Sigmoid colon (tissue), 7 donors: Measurements from ENCODE around the gene CACNA1D. TPM values are rescaled to one million over a fixed set of nuclear protein-coding genes. Genes with fewer than 3 reads are reported as not detected.
"Not testable (repeated sequence)": the region's sequence is repeated elsewhere in the genome, so short reads cannot be mapped to it uniquely, and the experiment has no call there.

ENCODE experiments used
- DNase-seq: peaks from one replicate; pipeline ENCODE4 v3.0.0-alpha.2; 2019
- H3K27ac ChIP-seq, 4 donors: fragments of 200-600 bp; sonication (generic); one replicate each; pipeline ENCODE4 v1.5.1; 2016 to 2019; ENCODE audit warnings: mild to moderate bottlenecking in 1 of 4
- H3K27me3 ChIP-seq, 3 donors: fragments of 200-600 bp; sonication (generic); one replicate each; pipeline ENCODE4 v1.5.1; 2019; ENCODE audit warnings: mild to moderate bottlenecking in 1 of 3
- H3K36me3 ChIP-seq, 4 donors: fragments of 200-600 bp; sonication (generic); one replicate each; pipeline ENCODE4 v1.5.1; 2016 to 2019
- H3K4me1 ChIP-seq, 4 donors: fragments of 200-600 bp; sonication (generic); one replicate each; pipeline ENCODE4 v1.5.1; 2017 to 2019
- H3K4me3 ChIP-seq, 4 donors: fragments of 200-600 bp; sonication (generic); one replicate each; pipeline ENCODE4 v1.5.1; 2017 to 2019; ENCODE audit warnings: mild to moderate bottlenecking in 2 of 4, moderate library complexity in 1 of 4
- H3K9me3 ChIP-seq, 4 donors: fragments of 200-600 bp in 3 of 4; sonication (generic) in 3 of 4; one replicate each; pipeline versions ENCODE4 v1.5.1 to v1.6.1; 2013 to 2019
- CTCF ChIP-seq, 4 experiments: fragments of 450-650 bp in 3 of 4; fragments of 200-600 bp in 1 of 4; IDR thresholded peaks; one replicate each; pipeline ENCODE4 v1.5.1; 2016 to 2019; ENCODE audit warnings: antibody characterized with exemption in 4 of 4, mild to moderate bottlenecking in 3 of 4, moderate library complexity in 2 of 4
- EP300 ChIP-seq, 4 donors: sonication (generic); formaldehyde crosslinking; IDR thresholded peaks; one replicate each; pipeline ENCODE4 v1.6.1; 2017; ENCODE audit warnings: antibody characterized with exemption in 4 of 4
- POLR2A ChIP-seq, 2 donors: fragments of 450-650 bp; IDR thresholded peaks; one replicate each; pipeline ENCODE4 v1.6.1; 2016; ENCODE audit warnings: antibody characterized with exemption in 2 of 2, mild to moderate bottlenecking in 2 of 2, moderate library complexity in 2 of 2
- POLR2AphosphoS5 ChIP-seq, 4 donors: sonication (generic); formaldehyde crosslinking; IDR thresholded peaks; one replicate each; pipeline ENCODE4 v1.6.1; 2017; ENCODE audit warnings: antibody characterized with exemption in 4 of 4
- WGBS, 2 donors: extraction: QIAGEN DNeasy Blood & Tissue Kit; methylation state at CpG; one replicate each; pipeline ENCODE4 v1.1.7; 2013; 5-methylcytosine and 5-hydroxymethylcytosine counted together
- intact Hi-C: fragments of 100-400 bp; cut with DNase I; formaldehyde crosslinking; loops from one replicate; pipeline ENCODE4 v1.15.1; 2023
- polyA plus RNA-seq, 3 donors: library from polyadenylated mRNA; stranded (reverse); fragments of 200-250 nt; gene quantifications; one replicate each; pipeline ENCODE4 v1.2.3, GENCODE V29; 2013
- total RNA-seq, 4 donors: library from RNA; depleted of rRNA; stranded (reverse); fragments of >200 nt; gene quantifications; one replicate each; pipeline ENCODE4 v1.1.0, GENCODE V29; 2016
- donor health status: healthy with polysubstance abuse.
- donor health status: Bipolar disorder and iron deficiency.
- donor health status: healthy.

CACNA1D gene
- total and polyA plus RNA-seq, 7 donors = 1.2 to 9.7 (median 4.8) TPM

GRCh38 chr3:53473422-53473821 lies 21.0 kb upstream of the CACNA1D start:
- DNase-seq = no peak
- H3K27ac ChIP-seq = no peak overlapping the region
- 83 to 89% methylated on average over 2 of the region's 2 CpGs for WGBS, 2 donors
- TF ChIP-seq POLR2AphosphoS5 (IDR thresholded peaks at IDR 0.05) (no peak), EP300 (IDR thresholded peaks at IDR 0.05) (no peak), POLR2A (IDR thresholded peaks at IDR 0.05) (no peak), CTCF (IDR thresholded peaks at IDR 0.05) (no peak)
- no peaks in the 10 kb centered on the region for H3K36me3 ChIP-seq
- H3K9me3 ChIP-seq = no peaks in the 10 kb centered on the region
- H3K27me3 ChIP-seq = no peaks in the 10 kb centered on the region
- intact Hi-C loops = no loop called here
- H3K4me1 ChIP-seq = no peaks in the 10 kb centered on the region
- H3K4me3 ChIP-seq = no peak overlapping the region

GRCh38 chr3:53476372-53476771 lies 18.0 kb upstream of the CACNA1D start:
- H3K9me3 ChIP-seq, H3K4me3 ChIP-seq, H3K27me3 ChIP-seq, H3K36me3 ChIP-seq, DNase-seq, H3K4me1 ChIP-seq, intact Hi-C loops, H3K27ac ChIP-seq: not testable (repeated sequence)
- 84 to 97% methylated on average over 3 of the region's 3 CpGs for WGBS, 2 donors

GRCh38 chr3:53477689-53478088 lies 16.7 kb upstream of the CACNA1D start:
- H3K27ac ChIP-seq, H3K4me1 ChIP-seq: not testable (repeated sequence)
- WGBS, 2 donors = 62 to 78% methylated on average over 1 of the region's 1 CpG

GRCh38 chr3:53478166-53478830 lies 16.1 kb upstream of the CACNA1D start:
- Histone ChIP-seq H3K36me3 (no peaks in the 10 kb centered on the region), H3K27ac (no peak overlapping the region), H3K4me1 (no peaks in the 10 kb centered on the region), H3K4me3 (no peak overlapping the region), H3K9me3 (no peaks in the 10 kb centered on the region), H3K27me3 (no peaks in the 10 kb centered on the region)
- DNase-seq = no peak
- 3 to 67% methylated on average over 1 of the region's 1 CpG for WGBS, 2 donors
- TF ChIP-seq CTCF (IDR thresholded peaks at IDR 0.05) = no peak
- no peak for TF ChIP-seq POLR2A (IDR thresholded peaks at IDR 0.05)
- no peak for TF ChIP-seq EP300 (IDR thresholded peaks at IDR 0.05)
- no peak for TF ChIP-seq POLR2AphosphoS5 (IDR thresholded peaks at IDR 0.05)
- intact Hi-C loops = no loop called here

More at GRCh38 chr3:53477689-53478088, 16.7 kb upstream of the CACNA1D start:
- H3K4me3 ChIP-seq, H3K9me3 ChIP-seq, H3K27me3 ChIP-seq, intact Hi-C loops, DNase-seq, H3K36me3 ChIP-seq: not testable (repeated sequence)

- Histone ChIP-seq H3K27ac (no peak overlapping the region), H3K36me3 (no peaks in the 10 kb centered on the region), H3K27me3 (no peaks in the 10 kb centered on the region), H3K4me1 (no peaks in the 10 kb centered on the region), H3K9me3 (no peaks in the 10 kb centered on the region), H3K4me3 (no peak overlapping the region)
- 14 to 67% methylated on average over 4 of the region's 4 CpGs for WGBS, 2 donors
- intact Hi-C loops = no loop called here
- no peak for DNase-seq
- TF ChIP-seq EP300 (IDR thresholded peaks at IDR 0.05) = no peak
- TF ChIP-seq POLR2A (IDR thresholded peaks at IDR 0.05) = no peak
- no peak for TF ChIP-seq POLR2AphosphoS5 (IDR thresholded peaks at IDR 0.05)
- no peak for TF ChIP-seq CTCF (IDR thresholded peaks at IDR 0.05)
Measured at GRCh38 chr3:53478921-53479664, 15.3 kb upstream of the CACNA1D start.
